ENCODE data around the gene PSMC4.

The PSMC4 gene

DNA sequence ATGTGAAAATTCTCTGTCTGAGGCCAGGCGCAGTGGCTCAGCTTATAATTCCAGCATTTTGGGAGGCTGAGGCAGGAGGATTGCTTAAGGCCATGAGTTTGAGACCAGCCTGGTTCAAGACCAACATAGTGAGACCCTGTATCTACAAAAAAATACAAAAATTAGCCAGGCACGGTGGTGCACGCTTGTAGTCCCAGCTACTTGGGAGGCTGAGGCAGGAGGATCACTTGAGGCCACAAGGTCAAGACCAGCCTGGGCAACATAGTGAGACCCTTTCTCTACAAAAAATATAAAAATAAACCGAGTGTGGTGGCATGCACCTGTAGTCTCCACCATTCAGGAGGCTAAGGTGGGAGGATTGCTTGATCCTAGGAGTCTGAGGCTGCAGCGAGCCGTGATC lies 34.3 kb upstream of the PSMC4 start:
- DNase-seq (ENCODE audit: extremely low read depth, low read depth) = no peak

DNA sequence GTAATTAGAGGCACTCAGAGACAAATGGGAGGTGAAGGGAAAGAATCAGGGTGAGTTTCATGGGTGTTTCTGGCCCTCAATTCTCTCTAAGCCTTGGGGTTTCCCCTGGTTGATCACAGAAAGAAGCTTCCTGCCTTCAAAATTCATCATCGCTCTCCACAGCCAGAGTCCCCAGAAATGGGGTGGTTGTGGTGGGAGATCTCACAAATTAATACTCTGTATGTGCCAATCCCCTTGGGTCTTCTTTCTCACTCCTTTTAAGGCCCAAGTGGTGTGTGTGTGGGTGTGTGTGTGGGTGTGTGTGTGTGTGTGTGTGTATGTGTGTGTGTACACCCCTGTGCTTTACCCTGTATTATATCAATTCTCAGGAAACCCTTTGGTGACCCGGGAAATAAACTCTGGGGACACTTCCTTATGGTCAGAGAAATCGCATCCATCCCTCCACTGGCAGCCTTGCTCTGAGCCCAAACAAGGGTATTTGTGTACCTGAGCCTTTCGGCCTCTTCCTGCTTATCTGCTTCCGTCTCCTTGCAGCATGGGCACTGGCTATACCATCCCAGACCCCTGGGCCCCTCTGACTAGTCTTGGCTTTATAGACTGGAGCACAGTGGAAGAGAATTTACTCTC lies 33.8 kb upstream of the PSMC4 start:
- no peak for DNase-seq (ENCODE audit: extremely low read depth, low read depth)
- TF ChIP-seq, protein P1, sequence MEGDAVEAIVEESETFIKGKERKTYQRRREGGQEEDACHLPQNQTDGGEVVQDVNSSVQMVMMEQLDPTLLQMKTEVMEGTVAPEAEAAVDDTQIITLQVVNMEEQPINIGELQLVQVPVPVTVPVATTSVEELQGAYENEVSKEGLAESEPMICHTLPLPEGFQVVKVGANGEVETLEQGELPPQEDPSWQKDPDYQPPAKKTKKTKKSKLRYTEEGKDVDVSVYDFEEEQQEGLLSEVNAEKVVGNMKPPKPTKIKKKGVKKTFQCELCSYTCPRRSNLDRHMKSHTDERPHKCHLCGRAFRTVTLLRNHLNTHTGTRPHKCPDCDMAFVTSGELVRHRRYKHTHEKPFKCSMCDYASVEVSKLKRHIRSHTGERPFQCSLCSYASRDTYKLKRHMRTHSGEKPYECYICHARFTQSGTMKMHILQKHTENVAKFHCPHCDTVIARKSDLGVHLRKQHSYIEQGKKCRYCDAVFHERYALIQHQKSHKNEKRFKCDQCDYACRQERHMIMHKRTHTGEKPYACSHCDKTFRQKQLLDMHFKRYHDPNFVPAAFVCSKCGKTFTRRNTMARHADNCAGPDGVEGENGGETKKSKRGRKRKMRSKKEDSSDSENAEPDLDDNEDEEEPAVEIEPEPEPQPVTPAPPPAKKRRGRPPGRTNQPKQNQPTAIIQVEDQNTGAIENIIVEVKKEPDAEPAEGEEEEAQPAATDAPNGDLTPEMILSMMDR (IDR thresholded peaks at IDR 0.05; ENCODE audit: low read depth, low read length) = no peak

More for the DNA sequence above, 34.3 kb upstream of the PSMC4 start:
- TF ChIP-seq, protein P1 (IDR thresholded peaks at IDR 0.05; ENCODE audit: low read depth, low read length) = no peak

DNA sequence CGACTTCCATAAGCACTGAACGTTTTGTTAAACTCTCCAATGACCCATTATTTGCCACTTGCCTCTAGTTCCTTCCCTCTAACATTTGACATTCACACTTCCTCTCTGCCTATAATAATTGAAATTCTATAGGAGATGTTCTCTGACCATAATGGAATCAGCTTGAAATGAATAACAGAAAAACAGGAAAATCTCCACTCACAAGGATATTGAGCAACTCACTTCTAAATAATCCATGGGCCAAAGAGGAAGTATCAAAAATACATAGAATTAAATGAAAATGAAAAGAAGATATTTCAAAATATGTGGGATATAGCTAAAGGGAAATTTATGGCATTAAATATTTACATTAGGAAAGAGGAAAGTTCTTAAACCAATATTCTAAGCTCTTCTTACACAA lies 33.2 kb upstream of the PSMC4 start:
- TF ChIP-seq, protein P1 (IDR thresholded peaks at IDR 0.05; ENCODE audit: low read depth, low read length) = no peak
- no peak for DNase-seq (ENCODE audit: extremely low read depth, low read depth)

DNA sequence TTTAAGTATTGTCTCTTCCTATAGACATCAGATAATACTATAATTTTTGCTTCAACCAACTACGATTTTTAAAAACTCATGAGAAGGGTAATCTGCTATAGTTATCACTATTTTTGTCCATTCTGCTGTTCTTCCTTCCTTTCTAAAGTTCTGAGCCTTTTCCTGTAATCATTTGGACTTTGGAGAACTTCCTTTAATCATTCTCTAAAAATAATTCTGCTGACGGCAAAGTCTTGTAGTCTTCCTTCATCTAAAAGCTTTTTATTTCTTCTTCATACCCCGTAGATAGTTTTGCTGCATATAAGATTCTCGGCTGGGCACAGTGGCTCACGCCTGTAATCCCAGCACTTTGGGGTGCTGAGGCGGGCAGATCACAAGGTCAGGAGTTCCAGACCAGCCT lies 31.4 kb upstream of the PSMC4 start:
- DNase-seq (ENCODE audit: extremely low read depth, low read depth) = no peak

DNA sequence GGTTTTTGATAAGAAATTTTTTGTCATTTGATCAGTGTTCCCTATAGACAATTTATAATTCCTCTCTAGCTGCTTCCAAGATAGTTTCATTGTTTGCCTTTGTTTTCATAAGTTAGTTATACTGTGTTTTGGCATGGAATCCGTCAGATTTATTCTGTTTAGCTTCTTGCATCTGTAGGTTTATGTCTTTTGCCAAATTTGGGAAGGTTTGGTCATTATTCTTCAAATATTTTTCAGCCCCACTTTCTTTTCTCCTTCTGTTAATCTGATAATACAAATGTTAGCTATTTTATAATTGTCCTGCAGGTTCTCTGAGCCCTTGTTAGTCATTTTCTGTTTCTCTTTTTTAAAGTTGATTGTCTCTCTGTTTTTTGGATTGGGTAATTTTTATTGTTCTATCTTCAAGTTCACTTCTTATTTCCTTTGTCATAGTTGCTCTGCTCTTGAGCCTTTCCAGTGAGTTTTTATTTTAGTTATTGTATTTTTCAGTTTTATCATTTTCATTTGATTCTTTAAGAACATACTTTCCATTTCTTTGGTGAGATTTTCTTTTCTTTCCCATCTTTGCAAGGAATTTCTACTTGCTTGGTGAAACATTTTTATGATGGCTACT lies 30.6 kb upstream of the PSMC4 start:
- TF ChIP-seq, protein P1 (IDR thresholded peaks at IDR 0.05; ENCODE audit: low read depth, low read length) = no peak

More for the DNA sequence above, 31.4 kb upstream of the PSMC4 start:
- TF ChIP-seq, protein P1 (IDR thresholded peaks at IDR 0.05; ENCODE audit: low read depth, low read length) = no peak

DNA sequence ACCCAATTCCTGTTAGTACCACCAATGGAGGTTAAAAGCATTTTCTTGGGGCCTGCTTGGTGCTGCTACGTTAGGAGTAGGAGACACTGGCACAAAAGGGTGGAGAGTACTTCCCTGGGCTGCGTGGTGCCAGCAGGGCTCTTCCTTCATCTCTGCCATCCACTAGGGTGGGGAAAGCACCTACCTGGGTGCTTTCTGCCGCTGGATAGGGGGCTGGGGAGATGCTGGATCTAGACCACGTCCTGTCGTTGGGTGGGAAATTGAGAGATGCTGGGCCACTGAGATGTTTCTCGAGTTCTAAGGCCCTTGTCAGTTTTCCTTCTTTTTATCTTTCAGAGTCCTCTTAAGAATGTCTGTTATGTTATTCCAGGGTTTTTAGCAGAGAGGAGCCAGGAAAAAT lies 29.8 kb upstream of the PSMC4 start:
- DNase-seq (ENCODE audit: extremely low read depth, low read depth) = no peak
- TF ChIP-seq, protein P1 (IDR thresholded peaks at IDR 0.05; ENCODE audit: low read depth, low read length) = no peak

More for the DNA sequence above, 30.6 kb upstream of the PSMC4 start:
- DNase-seq (ENCODE audit: extremely low read depth, low read depth) = no peak

DNA sequence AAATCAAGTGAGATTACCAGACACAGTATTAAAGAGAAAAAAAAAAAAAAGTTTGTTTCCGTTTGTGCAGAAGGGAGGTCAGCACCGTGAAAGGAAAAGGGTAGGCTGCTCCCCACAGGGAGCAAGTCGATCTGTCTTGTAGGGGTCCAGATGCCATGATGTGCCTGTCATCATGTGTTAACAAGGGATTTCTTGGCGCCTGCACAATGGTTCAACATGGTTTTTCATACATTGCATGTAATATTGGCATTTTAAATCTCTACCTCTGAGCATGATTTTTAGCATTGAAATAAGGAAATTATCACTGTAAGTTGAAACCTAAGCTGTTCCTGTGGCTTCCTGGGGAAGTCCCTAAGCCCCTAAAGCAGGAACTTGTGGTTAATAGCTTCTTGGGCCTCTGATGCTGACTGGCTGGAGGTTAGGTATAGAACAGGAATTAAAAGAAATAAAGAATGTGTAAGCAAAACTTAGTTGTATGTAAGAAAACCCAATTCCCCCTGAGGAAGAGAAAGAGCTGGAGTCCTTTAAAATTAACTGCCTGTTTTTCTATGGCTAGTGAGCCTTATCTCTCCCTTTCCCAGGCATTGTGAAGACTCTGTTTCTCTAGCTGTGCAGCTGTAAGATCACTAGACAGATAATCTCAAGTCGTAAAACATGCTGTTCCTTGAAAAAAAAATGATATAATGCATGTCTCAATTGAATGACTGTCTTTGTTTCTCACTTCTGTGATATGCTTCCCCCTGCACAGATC lies 29.2 kb upstream of the PSMC4 start:
- no peak for DNase-seq (ENCODE audit: extremely low read depth, low read depth)
- TF ChIP-seq, protein P1 (IDR thresholded peaks at IDR 0.05; ENCODE audit: low read depth, low read length) = no peak
